Dedifferentiated amniotic fluid mesenchymal stem cell (primary cell): Measurements from ENCODE around the gene NQO2.
A peak's percentile ranks its signal among the peaks of the same experiment; 100 is the strongest.

Source experiments
- DNase-seq: peaks from one replicate; pipeline ENCODE4 v3.0.0-alpha.2; 2016; ENCODE audit errors: extremely low spot score

Gene NQO2

GRCh38 chr6:2999618-3000557 is at the start of gene NQO2:
Gene NQO2, plus strand, starts transcription at chr6:2999894. Its CDS starts 6,659 bp downstream, at chr6:3006553.
- DNase-seq = peak; percentile 69

- no peak for DNase-seq
Observed at GRCh38 chr6:2950713-2951112, 49.0 kb upstream of the NQO2 start.

GRCh38 chr6:2951728-2952127 is 48.0 kb upstream of the NQO2 start:
- DNase-seq = no peak

- peak; percentile 78 for DNase-seq
Observed at GRCh38 chr6:2952557-2953095, 47.1 kb upstream of the NQO2 start.

- DNase-seq = no peak
Observed at GRCh38 chr6:2953098-2953497, 46.6 kb upstream of the NQO2 start.

- DNase-seq = no peak
Observed at GRCh38 chr6:2956930-2957685, 42.6 kb upstream of the NQO2 start.

GRCh38 chr6:2957696-2958330 is 41.9 kb upstream of the NQO2 start:
- DNase-seq = no peak

GRCh38 chr6:2958331-2958711 is 41.4 kb upstream of the NQO2 start:
- no peak for DNase-seq

GRCh38 chr6:2958776-2959175 is 40.9 kb upstream of the NQO2 start:
- no peak for DNase-seq

GRCh38 chr6:2959909-2960719 is 39.6 kb upstream of the NQO2 start:
- DNase-seq = peak; percentile 52

- DNase-seq = no peak
Observed at GRCh38 chr6:2960935-2961334, 38.8 kb upstream of the NQO2 start.

GRCh38 chr6:2961506-2961905 is 38.2 kb upstream of the NQO2 start:
- no peak for DNase-seq

GRCh38 chr6:2962004-2962403 is 37.7 kb upstream of the NQO2 start:
- no peak for DNase-seq

GRCh38 chr6:2962636-2963035 is 37.1 kb upstream of the NQO2 start:
- no peak for DNase-seq

GRCh38 chr6:2963756-2964155 is 35.9 kb upstream of the NQO2 start:
- no peak for DNase-seq

- no peak for DNase-seq
Observed at GRCh38 chr6:2964793-2965505, 34.7 kb upstream of the NQO2 start.

GRCh38 chr6:2966347-2966746 is 33.3 kb upstream of the NQO2 start:
- no peak for DNase-seq

- DNase-seq = no peak
Observed at GRCh38 chr6:2967936-2968335, 31.8 kb upstream of the NQO2 start.

- no peak for DNase-seq
Observed at GRCh38 chr6:2968600-2969135, 31.0 kb upstream of the NQO2 start.

GRCh38 chr6:2969549-2969948 is 30.1 kb upstream of the NQO2 start:
- no peak for DNase-seq
